CD14-positive monocyte (primary cell): ENCODE results near the gene STAC3. TPM values are rescaled to one million over a fixed set of nuclear protein-coding genes. Genes with fewer than 3 reads are reported as not detected.

Source experiments
- DNase-seq, 3 donors: peaks; one replicate each; pipeline ENCODE4 v3.0.0-alpha.2; 2011 to 2022
- H2AFZ ChIP-seq: 2 replicates; pipeline ENCODE4 v1.6.0; 2012; ENCODE audit warnings: mild to moderate bottlenecking, low read depth, low read length, inconsistent platforms; ENCODE audit not compliant: insufficient read depth, poor library complexity, severe bottlenecking
- H3K27ac ChIP-seq, 2 donors: 1 replicate in 1 of 2; 2 replicates in 1 of 2; pipeline ENCODE4 v1.5.1; 2012 to 2013; ENCODE audit warnings: low read length in 2 of 2, control low read depth in 1 of 2, inconsistent platforms in 1 of 2, low read depth in 1 of 2, mild to moderate bottlenecking in 1 of 2
- H3K27me3 ChIP-seq, 2 donors: one replicate each; pipeline versions ENCODE4 v1.6.0 to v1.6.1; 2011 to 2013; ENCODE audit warnings: low read length in 2 of 2; ENCODE audit not compliant: control insufficient read depth in 2 of 2, insufficient read depth in 2 of 2
- H3K36me3 ChIP-seq, 2 donors: replicated peaks in 1 of 2; 1 replicate in 1 of 2; 2 replicates in 1 of 2; pipeline versions ENCODE4 v1.5.1 to v1.6.1; 2012 to 2013; ENCODE audit warnings: low read length in 2 of 2, control low read depth in 1 of 2, inconsistent platforms in 1 of 2, mild to moderate bottlenecking in 1 of 2; ENCODE audit not compliant: insufficient read depth in 2 of 2, control insufficient read depth in 1 of 2
- H3K4me1 ChIP-seq, 2 donors: 1 replicate in 1 of 2; 2 replicates in 1 of 2; pipeline versions ENCODE4 v1.5.1 to v1.6.1; 2012 to 2013; ENCODE audit warnings: low read length in 2 of 2, control low read depth in 1 of 2, inconsistent platforms in 1 of 2, mild to moderate bottlenecking in 1 of 2, moderate library complexity in 1 of 2; ENCODE audit not compliant: insufficient read depth in 2 of 2, control insufficient read depth in 1 of 2
- H3K4me2 ChIP-seq: replicated peaks from 2 replicates; pipeline ENCODE3; 2012; ENCODE audit warnings: low read length, moderate library complexity, mild to moderate bottlenecking; ENCODE audit not compliant: poor library complexity, severe bottlenecking; ENCODE audit errors: extremely low read depth
- H3K4me3 ChIP-seq, 3 experiments: fragments of 200-600 bp in 1 of 3; sonication (generic) in 1 of 3; replicated peaks in 1 of 3; 1 replicate in 2 of 3; 2 replicates in 1 of 3; pipeline ENCODE4 v1.5.1; 2011 to 2013; ENCODE audit warnings: low read length in 3 of 3, mild to moderate bottlenecking in 3 of 3, control low read depth in 2 of 3, low read depth in 2 of 3, inconsistent platforms in 1 of 3, moderate library complexity in 1 of 3
- H3K79me2 ChIP-seq: 2 replicates; pipeline ENCODE4 v1.6.0; 2012; ENCODE audit warnings: mild to moderate bottlenecking, control low read depth, inconsistent platforms, low read length, moderate library complexity; ENCODE audit not compliant: insufficient read depth
- H3K9ac ChIP-seq: 2 replicates; pipeline ENCODE4 v1.6.0; 2017; ENCODE audit warnings: low read length, mild to moderate bottlenecking; ENCODE audit not compliant: insufficient read depth, poor library complexity, severe bottlenecking
- H3K9me3 ChIP-seq, 2 donors: replicated peaks in 1 of 2; 1 replicate in 1 of 2; 2 replicates in 1 of 2; pipeline versions ENCODE4 v1.5.1 to v1.6.1; 2012 to 2013; ENCODE audit warnings: low read length in 2 of 2, control low read depth in 1 of 2; ENCODE audit not compliant: control insufficient read depth in 1 of 2, insufficient read depth in 1 of 2
- H4K20me1 ChIP-seq: 2 replicates; pipeline ENCODE4 v1.6.0; 2012; ENCODE audit warnings: mild to moderate bottlenecking, low read length, control low read depth, moderate library complexity; ENCODE audit not compliant: insufficient read depth
- H3K27ac Mint-ChIP-seq, 7 donors: one replicate each; pipeline ENCODE4 v1.8.0; 2020; ENCODE audit warnings: mild to moderate bottlenecking in 7 of 7, mixed read lengths in 7 of 7, moderate library complexity in 6 of 7, inconsistent platforms in 2 of 7
- H3K27me3 Mint-ChIP-seq, 3 donors: one replicate each; pipeline ENCODE4 v1.8.0; 2021 to 2022; ENCODE audit warnings: low read depth in 3 of 3, mild to moderate bottlenecking in 3 of 3, mixed read lengths in 3 of 3, moderate library complexity in 3 of 3, inconsistent platforms in 1 of 3
- H3K36me3 Mint-ChIP-seq, 2 donors: one replicate each; pipeline ENCODE4 v1.8.0; 2020; ENCODE audit warnings: mixed read lengths in 2 of 2, inconsistent platforms in 1 of 2, mild to moderate bottlenecking in 1 of 2
- H3K4me1 Mint-ChIP-seq: one replicate; pipeline ENCODE4 v1.8.0; 2020; ENCODE audit warnings: mild to moderate bottlenecking, mixed read lengths
- H3K4me3 Mint-ChIP-seq, 2 donors: one replicate each; pipeline ENCODE4 v1.8.0; 2020; ENCODE audit warnings: mild to moderate bottlenecking in 2 of 2, mixed read lengths in 2 of 2, moderate library complexity in 1 of 2
- H3K9me3 Mint-ChIP-seq, 7 donors: one replicate each; pipeline ENCODE4 v1.8.0; 2020 to 2022; ENCODE audit warnings: mixed read lengths in 7 of 7, mild to moderate bottlenecking in 6 of 7, moderate library complexity in 6 of 7, inconsistent platforms in 2 of 7
- CTCF ChIP-seq: fragments of 200-600 bp; IDR thresholded peaks from one replicate; pipeline ENCODE4 v1.8.0; 2022; ENCODE audit warnings: antibody characterized with exemption, mild to moderate bottlenecking
- WGBS: methylation state at CpG from one replicate; pipeline ENCODE4 v1.1.5; 2013; ENCODE audit warnings: missing lambda C conversion rate; ENCODE audit not compliant: insufficient coverage; 5-methylcytosine and 5-hydroxymethylcytosine counted together
- intact Hi-C, 2 donors: fragments of 100-400 bp; cut with micrococcal nuclease; formaldehyde crosslinking; loops; one replicate each; pipeline versions ENCODE4 v1.15.0 to v1.15.1; 2023
- polyA plus RNA-seq, 3 donors: library from polyadenylated mRNA; depleted of rRNA in 1 of 3; unstranded in 2 of 3; stranded (reverse) in 1 of 3; fragments of 300-500 nt in 2 of 3; fragments of >200 nt in 1 of 3; fragmentation: Illumina TruSeq in 2 of 3; gene quantifications; 1 replicate in 2 of 3; 2 replicates in 1 of 3; pipeline ENCODE4 v1.2.3, GENCODE V29; 2012 to 2021

STAC3 gene
- polyA plus RNA-seq, 3 donors = 7.0 to 32.1 (median 9.1) TPM

DNA sequence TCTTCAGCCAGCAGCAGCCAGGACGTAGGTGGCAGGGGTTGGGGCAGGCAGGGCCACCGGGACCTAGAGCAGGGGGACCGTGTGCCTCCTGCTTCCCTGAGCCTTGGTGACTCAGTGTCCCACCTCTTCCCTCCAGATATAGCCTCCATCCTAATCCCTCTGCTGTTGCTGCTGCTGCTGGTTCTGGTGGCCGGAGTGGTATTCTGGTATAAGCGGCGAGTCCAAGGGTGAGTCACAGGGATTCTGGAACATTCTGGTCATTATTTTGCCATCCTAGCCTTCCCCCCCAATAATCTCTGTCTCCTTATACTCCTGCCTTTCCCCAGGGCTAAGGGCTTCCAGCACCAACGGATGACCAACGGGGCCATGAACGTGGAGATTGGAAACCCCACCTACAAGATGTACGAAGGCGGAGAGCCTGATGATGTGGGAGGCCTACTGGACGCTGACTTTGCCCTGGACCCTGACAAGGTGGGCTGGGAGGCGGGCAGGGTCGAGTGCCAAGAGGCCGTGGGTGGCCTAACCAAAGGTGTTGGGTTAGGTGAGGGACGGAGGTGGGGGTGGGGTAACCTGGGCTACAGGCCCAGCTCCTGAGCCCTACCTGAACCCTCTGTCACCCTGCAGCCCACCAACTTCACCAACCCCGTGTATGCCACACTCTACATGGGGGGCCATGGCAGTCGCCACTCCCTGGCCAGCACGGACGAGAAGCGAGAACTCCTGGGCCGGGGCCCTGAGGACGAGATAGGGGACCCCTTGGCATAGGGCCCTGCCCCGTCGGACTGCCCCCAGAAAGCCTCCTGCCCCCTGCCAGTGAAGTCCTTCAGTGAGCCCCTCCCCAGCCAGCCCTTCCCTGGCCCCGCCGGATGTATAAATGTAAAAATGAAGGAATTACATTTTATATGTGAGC is 38.9 kb downstream of the STAC3 start:
- no peak for TF ChIP-seq CTCF

DNA sequence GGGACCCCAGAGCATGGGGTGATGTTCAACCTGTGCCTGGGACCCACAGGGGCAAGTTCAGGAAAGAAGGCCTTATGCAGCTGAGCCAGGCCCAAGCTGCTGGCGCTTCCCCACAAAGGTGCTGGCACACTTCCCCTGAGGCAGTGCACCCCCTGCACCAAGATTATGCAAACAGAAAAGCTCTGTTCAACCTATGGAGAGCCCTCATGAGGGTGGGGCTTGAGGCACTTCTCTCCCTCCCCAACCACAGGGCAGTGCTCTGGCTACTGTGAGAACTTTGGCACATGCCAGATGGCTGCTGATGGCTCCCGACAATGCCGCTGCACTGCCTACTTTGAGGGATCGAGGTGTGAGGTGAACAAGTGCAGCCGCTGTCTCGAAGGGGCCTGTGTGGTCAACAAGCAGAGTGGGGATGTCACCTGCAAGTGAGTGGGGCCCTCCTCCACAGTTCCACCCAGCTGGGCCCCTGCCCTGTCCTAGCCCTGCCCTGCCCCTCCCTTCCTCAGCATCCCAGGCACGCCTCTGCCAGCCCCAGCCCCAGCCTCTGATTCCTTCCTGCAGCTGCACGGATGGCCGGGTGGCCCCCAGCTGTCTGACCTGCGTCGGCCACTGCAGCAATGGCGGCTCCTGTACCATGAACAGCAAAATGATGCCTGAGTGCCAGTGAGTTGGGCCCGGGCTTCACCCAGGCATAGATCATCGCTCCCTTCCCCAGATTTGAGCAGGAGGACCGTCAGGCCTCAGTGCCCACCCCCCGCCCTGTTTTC is 39.9 kb downstream of the STAC3 start:
- Histone ChIP-seq H4K20me1 (peaks cover 97% of the 10 kb centered on the region), H3K27me3 (peaks cover 22 to 28% of the 10 kb centered on the region in 2 donors), H2AFZ (no peak overlapping the region), H3K9ac (no peak overlapping the region), H3K27ac (no peak overlapping the region), H3K9me3 (peaks cover 0 to 7% of the 10 kb centered on the region in 2 donors), H3K79me2 (no peaks in the 10 kb centered on the region), H3K4me1 (peaks cover 17 to 27% of the 10 kb centered on the region in 2 donors), H3K36me3 (peaks cover 64 to 69% of the 10 kb centered on the region in 2 donors), H3K4me3 (no peak overlapping the region), H3K4me2 (no peak overlapping the region)
- Mint-ChIP-seq H3K27ac (peak overlapping the region in 2 of 7 donors; percentile 6 to 40), H3K36me3 (peaks cover 70 to 72% of the 10 kb centered on the region in 2 donors), H3K27me3 (peaks cover 27 to 32% (median 30%) of the 10 kb centered on the region in 3 donors), H3K4me1 (peaks cover 23% of the 10 kb centered on the region), H3K4me3 (no peak overlapping the region), H3K9me3 (peaks cover 0 to 17% (median 6%) of the 10 kb centered on the region in 7 donors)
- TF ChIP-seq CTCF = no peak
- no peak for DNase-seq
- 81% methylated on average over 9 of the region's 16 CpGs for WGBS
- intact Hi-C loops = loop anchor here in 1 of 2 donors (5.0 kb wide), 1 partner anchor 36 kb away; no protein-coding TSS in a partner anchor

More for the DNA sequence above, 38.9 kb downstream of the STAC3 start:
- 95% methylated on average over 4 of the region's 27 CpGs for WGBS
- Histone ChIP-seq H4K20me1 (peaks cover 90% of the 10 kb centered on the region), H3K4me3 (no peak overlapping the region), H3K9ac (no peak overlapping the region), H3K27ac (no peak overlapping the region), H3K9me3 (peaks cover 0 to 7% of the 10 kb centered on the region in 2 donors), H2AFZ (no peak overlapping the region), H3K79me2 (no peaks in the 10 kb centered on the region), H3K4me2 (no peak overlapping the region), H3K27me3 (peaks cover 29 to 34% of the 10 kb centered on the region in 2 donors), H3K4me1 (peaks cover 22 to 35% of the 10 kb centered on the region in 2 donors), H3K36me3 (peaks cover 57 to 61% of the 10 kb centered on the region in 2 donors)
- H3K36me3 Mint-ChIP-seq = peaks cover 63 to 64% of the 10 kb centered on the region in 2 donors
- peaks cover 26% of the 10 kb centered on the region for H3K4me1 Mint-ChIP-seq
- peaks cover 0 to 19% (median 8%) of the 10 kb centered on the region in 7 donors for H3K9me3 Mint-ChIP-seq
- DNase-seq = no peak
- peak overlapping the region in 2 of 7 donors; percentile 6 to 55 for H3K27ac Mint-ChIP-seq
- intact Hi-C loops = loop anchor here in 1 of 2 donors (5.0 kb wide), 1 partner anchor 35 kb away; no protein-coding TSS in a partner anchor
- H3K27me3 Mint-ChIP-seq = peaks cover 31 to 37% (median 37%) of the 10 kb centered on the region in 3 donors
- no peak overlapping the region for H3K4me3 Mint-ChIP-seq
